Prostate gland (tissue), 2 donors: ENCODE measurements around the gene RBM47. TPM values are rescaled to one million over a fixed set of nuclear protein-coding genes. Genes with fewer than 3 reads are reported as not detected.

Experiments used
- DNase-seq: peaks from one replicate; pipeline ENCODE4 v3.0.0-alpha.2; 2019; ENCODE audit warnings: low spot score
- H3K27ac ChIP-seq, 2 donors: fragments of 200-600 bp; sonication (generic); 2 replicates each; pipeline ENCODE4 v1.5.1; 2017 to 2019
- H3K27me3 ChIP-seq: fragments of 200-600 bp; sonication (generic); replicated peaks from 2 replicates; pipeline ENCODE4 v1.5.1; 2019; ENCODE audit not compliant: insufficient read depth
- H3K36me3 ChIP-seq, 2 donors: fragments of 200-600 bp; sonication (generic); 1 replicate in 1 of 2; 2 replicates in 1 of 2; pipeline versions ENCODE4 v1.5.1 to v1.8.1; 2017 to 2019
- H3K4me1 ChIP-seq: fragments of 200-600 bp; sonication (generic); replicated peaks from 2 replicates; pipeline ENCODE4 v1.5.1; 2019
- H3K4me3 ChIP-seq, 2 donors: fragments of 200-600 bp; sonication (generic); 2 replicates each; pipeline ENCODE4 v1.5.1; 2017 to 2019
- H3K9me3 ChIP-seq: fragments of 200-600 bp; sonication (generic); 2 replicates; pipeline ENCODE4 v1.5.1; 2017
- CTCF ChIP-seq, 4 experiments: fragments of 200-600 bp in 2 of 4; fragments of 450-650 bp in 2 of 4; sonication (generic) in 2 of 4; IDR thresholded peaks; 1 replicate in 3 of 4; 2 replicates in 1 of 4; pipeline ENCODE4 v1.5.1; 2016 to 2019; ENCODE audit warnings: antibody characterized with exemption in 4 of 4, mild to moderate bottlenecking in 2 of 4, moderate library complexity in 2 of 4
- POLR2A ChIP-seq: fragments of 450-650 bp; IDR thresholded peaks from one replicate; pipeline ENCODE4 v1.6.1; 2016; ENCODE audit warnings: antibody characterized with exemption, mild to moderate bottlenecking
- POLR2AphosphoS5 ChIP-seq: sonication (generic); formaldehyde crosslinking; IDR thresholded peaks from one replicate; pipeline ENCODE4 v1.6.1; 2017; ENCODE audit warnings: antibody characterized with exemption
- WGBS: methylation state at CpG from one replicate; pipeline ENCODE4 v1.1.5; 2018; 5-methylcytosine and 5-hydroxymethylcytosine counted together
- intact Hi-C: fragments of 100-400 bp; cut with DNase I; formaldehyde crosslinking; loops from one replicate; pipeline ENCODE4 v1.14.2; 2022
- total RNA-seq, 2 donors: library from RNA; depleted of rRNA; stranded (reverse); fragments of >200 nt; gene quantifications; one replicate each; pipeline ENCODE4 v1.1.0, GENCODE V29; 2016

The RBM47 gene
- total RNA-seq, 2 donors from 2014 or later: 241 to 302 TPM

GRCh38 chr4:40583850-40584439, 45.7 kb downstream of the RBM47 start:
- no peaks in the 10 kb centered on the region for H3K27me3 ChIP-seq

GRCh38 chr4:40582413-40582812, 47.3 kb downstream of the RBM47 start:
- TF ChIP-seq POLR2A (no peak), CTCF (IDR thresholded peaks at IDR 0.05) (no peak), POLR2AphosphoS5 (no peak)
- Histone ChIP-seq H3K36me3 (no peaks in the 10 kb centered on the region), H3K27me3 (no peaks in the 10 kb centered on the region), H3K9me3 (no peaks in the 10 kb centered on the region), H3K27ac (peak overlapping the region; percentile 66 to 85), H3K4me3 (no peak overlapping the region), H3K4me1 (peaks cover 26% of the 10 kb centered on the region)
- DNase-seq: no peak
- WGBS: 91% methylated on average over 7 of the region's 7 CpGs
- intact Hi-C loops: no loop called here

More at GRCh38 chr4:40583850-40584439, 45.7 kb downstream of the RBM47 start:
- no peaks in the 10 kb centered on the region for H3K9me3 ChIP-seq
- no peaks in the 10 kb centered on the region for H3K36me3 ChIP-seq
- peak overlapping the region; percentile 66 to 85 for H3K27ac ChIP-seq
- H3K4me1 ChIP-seq: peaks cover 29% of the 10 kb centered on the region
- WGBS: 83% methylated on average over 9 of the region's 9 CpGs
- no peak overlapping the region for H3K4me3 ChIP-seq
- TF ChIP-seq POLR2AphosphoS5: peak; percentile 70
- no peak for TF ChIP-seq CTCF (IDR thresholded peaks at IDR 0.05)
- TF ChIP-seq POLR2A: no peak
- peak; percentile 57 for DNase-seq
- intact Hi-C loops: no loop called here

GRCh38 chr4:40581254-40582140, 48.2 kb downstream of the RBM47 start:
- H3K27me3 ChIP-seq: no peaks in the 10 kb centered on the region
- no peak overlapping the region for H3K4me3 ChIP-seq
- TF ChIP-seq POLR2AphosphoS5 (no peak), CTCF (IDR thresholded peaks at IDR 0.05) (no peak), POLR2A (no peak)
- no peak for DNase-seq
- WGBS: 92% methylated on average over 15 of the region's 15 CpGs
- H3K9me3 ChIP-seq: no peaks in the 10 kb centered on the region
- intact Hi-C loops: no loop called here
- peaks cover 17% of the 10 kb centered on the region for H3K4me1 ChIP-seq
- H3K27ac ChIP-seq: peak overlapping the region; percentile 18 to 85
- no peaks in the 10 kb centered on the region for H3K36me3 ChIP-seq

GRCh38 chr4:40579983-40580382, 49.7 kb downstream of the RBM47 start:
- WGBS: 79% methylated on average over 3 of the region's 3 CpGs
- H3K27me3 ChIP-seq: no peaks in the 10 kb centered on the region
- TF ChIP-seq CTCF (IDR thresholded peaks at IDR 0.05) (no peak), POLR2A (no peak), POLR2AphosphoS5 (no peak)
- H3K4me1 ChIP-seq: peaks cover 7% of the 10 kb centered on the region
- H3K9me3 ChIP-seq: no peaks in the 10 kb centered on the region
- DNase-seq: no peak
- H3K36me3 ChIP-seq: no peaks in the 10 kb centered on the region
- intact Hi-C loops: no loop called here
- H3K27ac ChIP-seq: peak overlapping the region in 1 of 2 donors; percentile 85
- no peak overlapping the region for H3K4me3 ChIP-seq
